Astrocyte (in vitro differentiated cells and primary cell): ENCODE data around the gene LMOD3.

Source experiments
- CTCF ChIP-seq: IDR thresholded peaks from 2 replicates; pipeline ENCODE4 v1.5.1; 2011; ENCODE audit warnings: low read depth, mild to moderate bottlenecking, inconsistent platforms, low read length, moderate library complexity; ENCODE audit not compliant: insufficient read depth
- EZH2 ChIP-seq: IDR thresholded peaks from 2 replicates; pipeline ENCODE4 v1.6.1; 2012; ENCODE audit warnings: mild to moderate bottlenecking, low read length, inconsistent platforms; ENCODE audit not compliant: insufficient read depth

GRCh38 chr3:69144631-69145245 lies 22.3 kb upstream of the LMOD3 start:
- no peak for TF ChIP-seq CTCF
- TF ChIP-seq EZH2, result no peak
